ENCODE results near the gene PRR13.
"Not testable (repeated sequence)": the region's sequence is repeated elsewhere in the genome, so short reads cannot be mapped to it uniquely, and the experiment has no call there.

Gene PRR13, protein sequence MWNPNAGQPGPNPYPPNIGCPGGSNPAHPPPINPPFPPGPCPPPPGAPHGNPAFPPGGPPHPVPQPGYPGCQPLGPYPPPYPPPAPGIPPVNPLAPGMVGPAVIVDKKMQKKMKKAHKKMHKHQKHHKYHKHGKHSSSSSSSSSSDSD

GRCh38 chr12:53441040-53441833 is at the start of gene PRR13:
Gene PRR13 (plus strand): TSS chr12:53441734. CDS start chr12:53442715, 981 bp downstream.
- no peaks in the 10 kb centered on the region for H3K9me3 Mint-ChIP-seq
- CTCF ChIA-PET, result interaction anchor here (0.8 to 1.3 kb wide), 4 partner anchors 34 to 303 kb away, joined by 3 to 4 read pairs (median 3); partner anchors contain the start of gene AAAS
- peaks cover 29% of the 10 kb centered on the region for H3K36me3 Mint-ChIP-seq
- peak within 1 kb of the TSS; percentile 94 for H3K4me3 Mint-ChIP-seq
- peak; percentile 99 for DNase-seq
- peak within 1 kb of the TSS; percentile 92 for H3K27ac Mint-ChIP-seq
- peaks cover 39% of the 10 kb centered on the region for H3K4me1 Mint-ChIP-seq
- H3K27me3 Mint-ChIP-seq, result peaks cover 4% of the 10 kb centered on the region

- CTCF ChIA-PET, result no interaction called here
- H3K36me3 Mint-ChIP-seq, result peaks cover 22% of the 10 kb centered on the region
Observed at GRCh38 chr12:53399896-53400295, 41.6 kb upstream of the PRR13 start.

DNA sequence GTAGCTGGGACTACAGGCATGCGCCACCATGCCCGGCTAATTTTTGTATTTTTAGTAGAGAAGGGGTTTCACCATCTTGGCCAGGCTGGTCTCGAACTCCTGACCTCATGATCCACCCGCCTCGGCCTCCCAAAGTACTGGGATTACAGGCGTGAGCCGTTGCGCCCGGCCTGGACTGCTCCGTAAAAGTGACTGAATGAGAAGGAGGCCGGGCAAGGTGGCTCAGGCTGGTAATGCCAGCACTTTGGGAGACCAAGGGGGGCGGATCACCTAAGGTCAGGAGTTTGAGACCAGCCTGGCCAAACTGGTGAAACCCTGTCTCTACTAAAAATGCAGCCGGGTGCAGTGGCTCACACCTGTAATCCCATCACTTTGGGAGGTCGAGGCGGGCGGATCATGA is 39.2 kb upstream of the PRR13 start:
- not testable (repeated sequence) for H3K4me1 Mint-ChIP-seq, H3K27ac Mint-ChIP-seq, H3K4me3 Mint-ChIP-seq, DNase-seq, H3K9me3 Mint-ChIP-seq, H3K27me3 Mint-ChIP-seq
- H3K36me3 Mint-ChIP-seq, result peaks cover 20% of the 10 kb centered on the region
- CTCF ChIA-PET, result interaction anchor here (0.8 to 1.1 kb wide), 2 partner anchors 19 to 20 kb away, joined by 3 read pairs; no protein-coding TSS in a partner anchor

More at GRCh38 chr12:53399896-53400295, 41.6 kb upstream of the PRR13 start:
- Mint-ChIP-seq H3K9me3 (no peaks in the 10 kb centered on the region), H3K27me3 (no peaks in the 10 kb centered on the region), H3K27ac (no peak overlapping the region), H3K4me1 (peaks cover 2% of the 10 kb centered on the region), H3K4me3 (no peak overlapping the region)
- DNase-seq, result no peak

- Mint-ChIP-seq H3K27ac (no peak overlapping the region), H3K36me3 (peaks cover 18% of the 10 kb centered on the region)
- CTCF ChIA-PET, result interaction anchor here (0.8 kb wide), 1 partner anchor 20 kb away, joined by 3 read pairs; no protein-coding TSS in a partner anchor
Observed at GRCh38 chr12:53402871-53403270, 38.7 kb upstream of the PRR13 start.

GRCh38 chr12:53410951-53411350 is 30.6 kb upstream of the PRR13 start:
- peaks cover 46% of the 10 kb centered on the region for H3K36me3 Mint-ChIP-seq
- H3K27ac Mint-ChIP-seq, result no peak overlapping the region
- H3K4me1 Mint-ChIP-seq, result peaks cover 19% of the 10 kb centered on the region
- no peaks in the 10 kb centered on the region for H3K9me3 Mint-ChIP-seq
- no peaks in the 10 kb centered on the region for H3K27me3 Mint-ChIP-seq
- no peak overlapping the region for H3K4me3 Mint-ChIP-seq
- DNase-seq, result no peak
- CTCF ChIA-PET, result interaction anchor here (0.9 to 2.0 kb wide), 2 partner anchors 11 to 97 kb away, joined by 3 to 7 read pairs; no protein-coding TSS in a partner anchor

More at GRCh38 chr12:53402871-53403270, 38.7 kb upstream of the PRR13 start:
- H3K4me1 Mint-ChIP-seq, result no peaks in the 10 kb centered on the region
- H3K4me3 Mint-ChIP-seq, result no peak overlapping the region
- no peaks in the 10 kb centered on the region for H3K27me3 Mint-ChIP-seq
- DNase-seq, result no peak
- H3K9me3 Mint-ChIP-seq, result no peaks in the 10 kb centered on the region

- Mint-ChIP-seq H3K9me3 (no peaks in the 10 kb centered on the region), H3K36me3 (peaks cover 40% of the 10 kb centered on the region), H3K4me3 (no peak overlapping the region), H3K27me3 (no peaks in the 10 kb centered on the region), H3K27ac (peak overlapping the region; percentile 33), H3K4me1 (peaks cover 25% of the 10 kb centered on the region)
- no peak for DNase-seq
- CTCF ChIA-PET, result no interaction called here
Observed at GRCh38 chr12:53413485-53414204, 27.9 kb upstream of the PRR13 start.

DNA sequence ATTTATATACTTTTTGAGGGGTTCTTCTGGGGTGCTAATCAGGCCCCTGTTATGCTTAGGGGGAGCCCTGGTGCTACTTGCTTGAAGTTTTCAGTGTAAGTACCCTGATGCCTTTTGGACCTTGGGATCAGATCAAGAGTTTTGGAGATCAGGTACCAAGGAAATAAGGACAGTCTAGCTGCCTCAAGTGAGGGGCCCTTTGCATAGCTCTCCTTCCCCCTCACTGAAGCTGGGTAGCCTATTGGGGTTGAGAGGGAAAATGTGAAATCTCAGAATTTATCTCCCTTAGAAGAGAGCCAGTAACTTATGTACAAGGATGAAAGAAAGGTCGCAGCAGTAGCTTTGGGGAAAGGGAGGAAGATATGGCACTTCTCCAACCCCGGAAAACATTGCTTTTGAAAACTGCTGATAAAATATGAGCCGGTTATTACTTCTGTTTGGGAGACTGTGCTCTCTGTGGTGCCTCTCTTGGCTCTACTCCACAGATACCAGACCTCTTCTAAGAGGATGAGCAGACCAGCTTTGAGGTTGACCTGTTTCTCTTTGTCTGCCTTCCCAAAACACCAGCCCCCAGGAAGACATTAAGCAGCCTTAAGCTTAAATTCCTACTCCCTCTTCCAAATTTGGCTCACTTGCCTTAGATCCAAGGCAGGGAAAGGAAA is 26.6 kb upstream of the PRR13 start:
- Mint-ChIP-seq H3K36me3 (peaks cover 32% of the 10 kb centered on the region), H3K4me1 (peaks cover 31% of the 10 kb centered on the region), H3K27me3 (no peaks in the 10 kb centered on the region), H3K4me3 (no peak overlapping the region), H3K27ac (no peak overlapping the region), H3K9me3 (no peaks in the 10 kb centered on the region)
- CTCF ChIA-PET, result interaction anchor here (0.6 to 1.7 kb wide), 3 partner anchors 63 to 85 kb away, joined by 3 to 5 read pairs (median 4); no protein-coding TSS in a partner anchor
- no peak for DNase-seq

GRCh38 chr12:53415752-53416389 is 25.7 kb upstream of the PRR13 start:
- H3K27ac Mint-ChIP-seq, DNase-seq, H3K9me3 Mint-ChIP-seq, H3K4me3 Mint-ChIP-seq, H3K27me3 Mint-ChIP-seq: not testable (repeated sequence)
- peaks cover 26% of the 10 kb centered on the region for H3K36me3 Mint-ChIP-seq
- peaks cover 34% of the 10 kb centered on the region for H3K4me1 Mint-ChIP-seq
- CTCF ChIA-PET, result interaction anchor here (1.2 to 2.4 kb wide), 3 partner anchors 64 to 71 kb away, joined by 3 to 10 read pairs (median 5); no protein-coding TSS in a partner anchor

DNA sequence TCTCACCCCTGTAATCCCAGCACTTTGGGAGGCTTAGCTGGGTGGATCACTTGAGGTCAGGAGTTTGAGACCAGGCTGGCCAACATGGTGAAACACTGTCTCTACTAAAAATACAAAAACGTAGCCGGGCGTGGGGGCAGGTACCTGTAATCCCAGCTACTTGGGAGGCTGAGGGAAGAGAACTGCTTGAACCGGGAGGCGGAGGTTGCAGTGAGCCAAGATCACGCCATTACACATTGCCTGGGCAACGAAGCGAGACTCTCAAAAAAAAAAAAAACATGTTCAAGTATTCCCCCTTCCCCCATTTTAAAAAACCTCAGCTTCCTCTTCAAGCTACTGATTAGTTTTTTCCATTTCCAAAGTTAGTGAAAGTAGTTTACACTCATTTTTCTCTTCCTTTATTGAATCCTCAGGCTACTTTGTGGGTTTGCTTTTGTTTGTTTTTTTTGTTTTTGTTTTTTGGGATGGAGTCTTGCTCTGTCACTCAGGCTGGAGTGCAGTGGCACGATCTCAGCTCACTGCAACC is 24.2 kb upstream of the PRR13 start:
- CTCF ChIA-PET, result interaction anchor here (0.8 to 2.6 kb wide), 4 partner anchors 35 to 72 kb away, joined by 3 to 26 read pairs (median 8); no protein-coding TSS in a partner anchor
- H3K9me3 Mint-ChIP-seq, DNase-seq, H3K27me3 Mint-ChIP-seq, H3K4me3 Mint-ChIP-seq, H3K27ac Mint-ChIP-seq: not testable (repeated sequence)
- peaks cover 34% of the 10 kb centered on the region for H3K4me1 Mint-ChIP-seq
- H3K36me3 Mint-ChIP-seq, result peaks cover 14% of the 10 kb centered on the region

GRCh38 chr12:53418221-53418620 is 23.3 kb upstream of the PRR13 start:
- H3K36me3 Mint-ChIP-seq, result peaks cover 7% of the 10 kb centered on the region
- H3K27ac Mint-ChIP-seq, result no peak overlapping the region
- DNase-seq, result no peak
- CTCF ChIA-PET, result interaction anchor here (0.7 to 2.6 kb wide), 5 partner anchors 37 to 114 kb away, joined by 3 to 26 read pairs (median 5); no protein-coding TSS in a partner anchor
- no peaks in the 10 kb centered on the region for H3K9me3 Mint-ChIP-seq
- H3K4me3 Mint-ChIP-seq, result no peak overlapping the region
- no peaks in the 10 kb centered on the region for H3K27me3 Mint-ChIP-seq
- peaks cover 26% of the 10 kb centered on the region for H3K4me1 Mint-ChIP-seq

DNA sequence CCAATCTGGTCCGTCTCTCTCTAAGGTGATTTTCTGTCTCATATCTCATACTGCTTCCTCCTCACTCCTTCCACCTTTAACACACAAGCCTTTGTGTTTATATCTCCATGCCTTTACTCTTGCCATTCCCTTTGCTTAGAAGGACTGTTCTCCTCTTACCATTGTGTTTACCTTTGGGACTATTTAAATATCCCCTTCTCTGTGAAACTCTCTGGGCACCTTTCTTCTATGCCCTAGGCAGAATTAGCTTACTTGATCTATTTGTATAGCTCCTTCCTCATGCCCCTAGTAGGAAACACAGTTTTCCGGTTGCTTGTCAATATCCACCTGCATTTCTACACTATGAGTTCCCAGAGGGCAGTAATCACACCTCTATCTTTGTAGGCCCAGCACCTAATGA is 21.8 kb upstream of the PRR13 start:
- H3K9me3 Mint-ChIP-seq, result no peaks in the 10 kb centered on the region
- peaks cover 22% of the 10 kb centered on the region for H3K4me1 Mint-ChIP-seq
- peaks cover 6% of the 10 kb centered on the region for H3K27me3 Mint-ChIP-seq
- H3K4me3 Mint-ChIP-seq, result no peak overlapping the region
- no peak overlapping the region for H3K27ac Mint-ChIP-seq
- no peak for DNase-seq
- CTCF ChIA-PET, result interaction anchor here (2.3 to 7.5 kb wide), 3 partner anchors 37 to 98 kb away, joined by 11 to 162 read pairs (median 29); partner anchors contain the start of gene AAAS
- H3K36me3 Mint-ChIP-seq, result no peaks in the 10 kb centered on the region

- Mint-ChIP-seq H3K27me3 (peaks cover 11% of the 10 kb centered on the region), H3K4me1 (peaks cover 19% of the 10 kb centered on the region)
- DNase-seq, H3K27ac Mint-ChIP-seq, H3K9me3 Mint-ChIP-seq, H3K4me3 Mint-ChIP-seq, H3K36me3 Mint-ChIP-seq: not testable (repeated sequence)
- CTCF ChIA-PET, result interaction anchor here (0.9 to 7.5 kb wide), 9 partner anchors 11 to 261 kb away, joined by 3 to 162 read pairs (median 9); no protein-coding TSS in a partner anchor
Observed at GRCh38 chr12:53422247-53422646, 19.3 kb upstream of the PRR13 start.

DNA sequence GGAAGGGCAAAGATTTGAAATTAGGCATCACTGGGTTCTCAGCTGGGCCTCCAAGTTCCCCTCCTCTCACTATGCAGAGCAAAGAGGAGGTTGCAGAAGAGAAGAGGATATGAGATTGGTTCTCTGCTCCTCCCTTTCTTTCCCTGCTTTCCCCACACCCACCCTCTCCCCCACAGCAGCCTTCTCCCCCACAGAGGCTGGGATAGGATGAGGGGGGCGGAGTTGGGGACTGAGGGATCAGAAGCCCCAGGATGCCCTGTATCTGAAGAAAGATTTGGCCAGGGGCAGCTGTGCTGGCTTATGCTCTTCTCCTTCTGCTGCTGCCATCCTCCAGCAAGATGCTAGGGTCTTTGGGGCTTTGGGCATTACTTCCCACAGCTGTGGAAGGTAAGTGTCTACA is 17.9 kb upstream of the PRR13 start, which contains the start of gene AMHR2:
Gene AMHR2, plus strand, starts transcription at position 259 of the 400 bp plus-strand sequence. Its CDS starts 80 bp downstream, at position 339.
- H3K27ac Mint-ChIP-seq, result no peak within 1 kb of the TSS
- H3K36me3 Mint-ChIP-seq, result no peaks in the 10 kb centered on the region
- peaks cover 15% of the 10 kb centered on the region for H3K4me1 Mint-ChIP-seq
- H3K27me3 Mint-ChIP-seq, result peaks cover 11% of the 10 kb centered on the region
- CTCF ChIA-PET, result interaction anchor here (1.4 to 7.5 kb wide), 4 partner anchors 42 to 85 kb away, joined by 3 to 162 read pairs (median 10); no protein-coding TSS in a partner anchor
- DNase-seq, result no peak
- no peak within 1 kb of the TSS for H3K4me3 Mint-ChIP-seq
- no peaks in the 10 kb centered on the region for H3K9me3 Mint-ChIP-seq

Data from activated naive CD4-positive, alpha-beta T cell treated with anti-CD3 and anti-CD28 coated beads, Interleukin-2, amount 10 ng/mL, durations not matched to agents 7 days and 5 days (primary cell).